Heart left ventricle (tissue), 13 donors: ENCODE data around the gene ECEL1.
"Not testable (repeated sequence)": the region's sequence is repeated elsewhere in the genome, so short reads cannot be mapped to it uniquely, and the experiment has no call there.

Source experiments
- CTCF ChIP-seq, 12 donors: fragments of 200-600 bp; sonication (generic) in 4 of 12; IDR thresholded peaks; one replicate each; pipeline versions ENCODE4 v1.5.0 to v1.8.0; 2018 to 2022; ENCODE audit warnings: antibody characterized with exemption in 12 of 12, mild to moderate bottlenecking in 5 of 12
- POLR2A ChIP-seq, 2 donors: fragments of 450-650 bp; IDR thresholded peaks; one replicate each; pipeline ENCODE4 v1.6.1; 2017; ENCODE audit warnings: antibody characterized with exemption in 2 of 2, mild to moderate bottlenecking in 2 of 2, moderate library complexity in 2 of 2
- donor health status: ischemic (EF 13 %, LVEDD 7.1; RV severe dilation, severe dysfunction).
- donor health status: DM: no; HTN: yes; CAD: no.
- donor health status: DM: no; HTN: no; CAD: no.
- donor health status: ischemic (EF 25% LVEDD 6.9; RV normal size, moderate dysfunction).
- donor health status: ischemic (EF 25% LVEDD 5.7; RV mildly dilated, moderate dysfunction).
- donor health status: ischemic (EF 35%, LVEDD 5.7; RV mildly dilated, moderate dysfunction).
- donor health status: nonischemic (EF 11% LVEDD 7.7; RV severe dilation, severe dysfunction).
- donor health status: DM: yes; HTN: yes; CAD: no.
- donor health status: PGD.
- donor health status: ischemic (EF 29% LVEDD 5.4; RV normal size, mild dysfunction).
- donor health status: nonischemic (EF 23%, LVEDD 6.1; RV moderate dilation, normal function).

GRCh38 chr2:232445149-232445885 is 42.3 kb downstream of the ECEL1 start:
- not testable (repeated sequence) for TF ChIP-seq CTCF, POLR2A (IDR thresholded peaks at IDR 0.05)
